Measurements from ENCODE around the gene LRTM2. TPM values are rescaled to one million over a fixed set of nuclear protein-coding genes. Genes with fewer than 3 reads are reported as not detected.

Gene LRTM2
- polyA plus RNA-seq, 3 donors from 2014 or later: not detected

DNA sequence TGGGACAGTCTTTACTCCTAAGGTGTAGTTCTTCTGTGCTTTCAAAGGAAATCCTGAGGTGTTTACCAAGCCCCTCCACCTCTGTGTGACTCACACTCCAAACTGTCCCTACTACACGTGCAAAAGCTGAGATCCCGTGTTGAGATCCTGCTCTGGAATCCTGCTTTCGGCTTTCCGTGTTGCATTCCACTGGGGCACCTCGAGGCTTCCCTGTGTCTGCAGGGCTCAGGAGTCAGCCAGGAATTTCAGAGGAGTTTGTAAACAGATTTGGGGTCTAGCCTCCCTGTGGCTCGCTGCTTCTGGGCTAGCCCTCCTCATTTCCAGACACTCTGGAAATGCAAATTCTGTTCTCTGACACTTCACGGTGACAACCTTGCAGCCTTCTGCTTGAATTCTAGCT is 49.7 kb downstream of the LRTM2 start:
- Mint-ChIP-seq H3K4me3 (no peak overlapping the region), H3K4me1 (no peaks in the 10 kb centered on the region), H3K9me3 (peaks cover 0 to 3% (median 0%) of the 10 kb centered on the region in 6 donors), H3K36me3 (no peaks in the 10 kb centered on the region), H3K27ac (no peak overlapping the region), H3K27me3 (ENCODE audit: low read depth in 3 of 3) (peaks cover 0 to 23% (median 9%) of the 10 kb centered on the region in 3 donors)
- no peak for DNase-seq

GRCh38 chr12:1870998-1871917 is 50.9 kb downstream of the LRTM2 start:
- no peak for DNase-seq
- Mint-ChIP-seq H3K4me3 (no peak overlapping the region), H3K27ac (peak overlapping the region in 1 of 6 donors; percentile 23), H3K27me3 (ENCODE audit: low read depth in 3 of 3) (peaks cover 0 to 16% (median 5%) of the 10 kb centered on the region in 3 donors), H3K4me1 (no peaks in the 10 kb centered on the region), H3K36me3 (no peaks in the 10 kb centered on the region), H3K9me3 (peaks cover 0 to 3% (median 0%) of the 10 kb centered on the region in 6 donors)

DNA sequence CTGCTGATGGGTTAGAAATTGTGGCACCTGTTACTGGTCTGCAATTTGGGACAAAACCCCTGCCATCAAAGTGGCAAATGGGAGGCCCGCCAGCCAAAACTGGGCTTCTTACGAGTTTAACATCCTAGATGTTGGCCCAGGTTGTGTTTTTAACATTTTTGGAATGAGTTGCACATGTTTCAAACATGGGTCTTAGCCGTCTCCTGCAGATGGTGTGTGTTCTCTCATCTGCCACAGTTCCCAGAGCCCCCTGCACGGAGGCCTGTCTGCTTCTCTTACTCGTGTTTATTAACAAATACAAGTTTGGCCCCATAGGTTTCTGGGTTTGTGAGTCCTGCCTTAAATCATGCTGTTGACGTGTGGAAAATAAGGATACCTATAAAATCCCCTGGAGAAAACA is 51.6 kb downstream of the LRTM2 start:
- H3K36me3 Mint-ChIP-seq: no peaks in the 10 kb centered on the region
- peaks cover 0 to 3% (median 0%) of the 10 kb centered on the region in 6 donors for H3K9me3 Mint-ChIP-seq
- H3K27me3 Mint-ChIP-seq (ENCODE audit: low read depth in 3 of 3): peaks cover 0 to 15% (median 5%) of the 10 kb centered on the region in 3 donors
- DNase-seq: no peak
- no peak overlapping the region for H3K4me3 Mint-ChIP-seq
- H3K4me1 Mint-ChIP-seq: no peaks in the 10 kb centered on the region
- no peak overlapping the region for H3K27ac Mint-ChIP-seq

GRCh38 chr12:1872448-1872847 is 52.1 kb downstream of the LRTM2 start:
- H3K27ac Mint-ChIP-seq: no peak overlapping the region
- peaks cover 0 to 3% (median 0%) of the 10 kb centered on the region in 6 donors for H3K9me3 Mint-ChIP-seq
- no peaks in the 10 kb centered on the region for H3K4me1 Mint-ChIP-seq
- no peaks in the 10 kb centered on the region for H3K36me3 Mint-ChIP-seq
- H3K27me3 Mint-ChIP-seq (ENCODE audit: low read depth in 3 of 3): peaks cover 0 to 12% (median 5%) of the 10 kb centered on the region in 3 donors
- H3K4me3 Mint-ChIP-seq: no peak overlapping the region
- no peak for DNase-seq

DNA sequence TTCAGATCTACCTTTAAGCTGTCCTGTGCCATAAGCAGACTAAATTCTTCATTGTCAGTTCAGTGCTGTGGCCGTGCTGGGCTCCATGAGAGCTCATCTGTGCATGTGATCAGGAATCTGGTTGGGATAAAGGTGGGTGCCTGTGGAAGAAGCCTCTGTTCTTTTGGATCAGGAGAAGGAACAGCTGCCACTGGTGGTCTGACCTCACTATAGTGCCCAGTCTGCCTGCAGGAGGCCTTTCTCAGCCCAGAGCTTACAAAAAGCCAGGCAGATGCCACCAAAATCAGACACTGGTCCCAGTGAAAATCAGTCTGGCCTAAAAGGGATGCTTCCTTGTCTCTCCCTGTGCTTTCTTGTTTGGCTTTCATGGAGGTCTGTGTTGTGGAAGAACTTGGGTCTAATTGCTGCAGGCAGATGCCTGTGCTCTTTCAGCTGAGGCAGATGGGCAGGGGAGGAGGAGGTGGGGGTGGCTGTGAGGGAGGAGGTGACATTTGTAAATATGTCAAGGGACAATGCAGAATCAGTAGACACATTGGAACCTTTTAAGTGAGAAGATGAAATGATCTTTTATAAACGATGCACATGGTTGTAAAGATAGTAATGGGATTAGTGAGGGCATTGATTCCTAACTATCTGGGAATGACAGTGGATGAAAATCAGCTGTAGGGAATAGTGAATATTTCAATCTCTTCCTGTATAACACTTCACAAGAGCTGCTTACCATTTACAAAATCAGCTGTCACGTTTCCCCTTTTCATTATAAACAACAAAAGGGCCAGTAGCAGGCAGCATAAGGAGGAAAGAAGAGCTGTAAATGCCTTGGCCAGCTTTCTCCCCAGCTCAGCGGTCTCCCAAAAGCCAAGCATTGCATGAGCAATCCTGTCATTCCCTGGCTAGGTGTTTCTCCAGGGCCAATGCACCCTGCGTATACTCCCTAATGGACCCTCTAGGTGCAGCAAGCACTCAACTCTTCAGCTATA is 53.5 kb downstream of the LRTM2 start:
- no peaks in the 10 kb centered on the region for H3K36me3 Mint-ChIP-seq
- no peak overlapping the region for H3K4me3 Mint-ChIP-seq
- peaks cover 0 to 8% (median 3%) of the 10 kb centered on the region in 3 donors for H3K27me3 Mint-ChIP-seq (ENCODE audit: low read depth in 3 of 3)
- H3K27ac Mint-ChIP-seq: no peak overlapping the region
- no peak for DNase-seq
- H3K4me1 Mint-ChIP-seq: no peaks in the 10 kb centered on the region
- no peaks in the 10 kb centered on the region for H3K9me3 Mint-ChIP-seq

DNA sequence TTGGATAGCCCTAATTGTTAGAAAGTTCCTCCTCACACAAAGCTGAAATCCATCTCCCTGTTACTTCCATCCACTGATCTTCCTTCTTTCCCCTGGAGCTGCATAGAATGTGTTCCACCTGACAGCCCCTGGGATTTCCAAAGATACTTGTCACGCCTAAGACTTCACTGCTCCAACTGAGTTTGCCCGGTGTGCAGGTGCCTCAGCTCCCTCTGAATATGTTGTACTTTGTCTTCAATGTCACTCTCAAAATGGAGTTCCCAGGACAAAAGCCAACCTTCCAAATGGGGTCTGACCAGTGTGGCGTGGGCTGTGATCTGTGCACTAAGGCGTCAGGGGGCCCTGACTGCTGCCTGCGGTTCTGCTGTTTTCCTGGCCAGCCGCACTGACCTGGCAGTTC is 55.2 kb downstream of the LRTM2 start:
- H3K9me3 Mint-ChIP-seq: no peaks in the 10 kb centered on the region
- H3K4me1 Mint-ChIP-seq: no peaks in the 10 kb centered on the region
- peaks cover 0 to 5% (median 0%) of the 10 kb centered on the region in 3 donors for H3K27me3 Mint-ChIP-seq (ENCODE audit: low read depth in 3 of 3)
- no peak overlapping the region for H3K4me3 Mint-ChIP-seq
- no peak overlapping the region for H3K27ac Mint-ChIP-seq
- no peaks in the 10 kb centered on the region for H3K36me3 Mint-ChIP-seq
- no peak for DNase-seq

DNA sequence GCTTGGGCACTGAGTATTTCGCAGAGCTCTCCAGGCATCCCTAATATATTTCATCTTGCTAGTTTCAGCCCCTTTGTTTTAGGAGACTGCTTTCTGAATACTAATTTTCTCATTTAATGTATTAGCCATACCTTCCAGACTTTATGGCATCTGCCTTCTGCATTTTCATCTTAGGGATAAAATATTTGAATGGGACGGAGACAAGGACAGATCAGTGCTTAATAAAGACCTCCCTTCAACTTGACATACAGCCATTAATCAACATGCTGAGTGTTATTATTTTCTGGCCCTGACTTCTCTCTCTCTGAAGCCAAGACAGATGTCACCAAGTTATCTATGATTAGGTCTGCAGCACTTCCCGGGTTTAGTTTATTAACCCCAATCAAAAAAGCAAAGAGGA is 55.7 kb downstream of the LRTM2 start:
- Mint-ChIP-seq H3K4me3 (no peak overlapping the region), H3K27ac (no peak overlapping the region), H3K9me3 (no peaks in the 10 kb centered on the region), H3K27me3 (ENCODE audit: low read depth in 3 of 3) (peaks cover 0 to 5% (median 0%) of the 10 kb centered on the region in 3 donors), H3K4me1 (no peaks in the 10 kb centered on the region), H3K36me3 (no peaks in the 10 kb centered on the region)
- DNase-seq: no peak

DNA sequence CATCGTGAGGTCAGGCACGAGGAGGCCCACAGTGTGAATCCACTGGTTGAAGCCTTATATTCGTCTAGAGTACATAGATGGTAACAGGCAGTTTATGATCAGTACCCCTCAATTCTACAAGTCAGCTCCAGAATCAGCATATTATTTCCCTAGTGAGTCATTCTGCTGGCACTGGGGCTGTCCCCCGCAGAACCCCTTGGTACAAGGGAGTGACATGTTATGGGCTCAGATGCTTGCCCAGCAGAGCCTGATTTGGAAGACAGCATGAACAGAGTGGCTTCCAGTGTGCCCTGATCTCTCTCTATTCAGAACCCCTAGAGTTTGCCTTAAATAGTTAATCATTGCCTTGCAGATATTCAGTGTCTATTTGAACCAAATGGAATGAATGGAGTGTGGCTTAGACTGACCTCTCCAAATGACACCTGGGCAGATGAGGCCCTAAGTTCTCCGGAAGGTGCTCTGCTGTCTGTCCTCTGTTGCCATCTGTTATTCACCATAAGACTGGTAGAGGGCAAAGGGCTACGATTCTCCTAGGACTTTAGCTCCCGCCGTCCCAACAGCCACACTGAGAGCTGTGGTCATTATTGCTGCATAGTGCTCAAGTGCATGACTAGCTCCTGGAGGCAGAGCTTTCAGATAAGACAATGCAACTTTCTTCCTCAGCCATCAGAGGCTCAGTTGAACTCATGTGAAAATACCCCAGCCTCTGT is 57.0 kb downstream of the LRTM2 start:
- no peak for DNase-seq
- H3K27ac Mint-ChIP-seq: no peak overlapping the region
- H3K27me3 Mint-ChIP-seq (ENCODE audit: low read depth in 3 of 3): peaks cover 0 to 5% (median 0%) of the 10 kb centered on the region in 3 donors
- H3K9me3 Mint-ChIP-seq: no peaks in the 10 kb centered on the region
- no peaks in the 10 kb centered on the region for H3K36me3 Mint-ChIP-seq
- H3K4me1 Mint-ChIP-seq: no peaks in the 10 kb centered on the region
- H3K4me3 Mint-ChIP-seq: no peak overlapping the region

DNA sequence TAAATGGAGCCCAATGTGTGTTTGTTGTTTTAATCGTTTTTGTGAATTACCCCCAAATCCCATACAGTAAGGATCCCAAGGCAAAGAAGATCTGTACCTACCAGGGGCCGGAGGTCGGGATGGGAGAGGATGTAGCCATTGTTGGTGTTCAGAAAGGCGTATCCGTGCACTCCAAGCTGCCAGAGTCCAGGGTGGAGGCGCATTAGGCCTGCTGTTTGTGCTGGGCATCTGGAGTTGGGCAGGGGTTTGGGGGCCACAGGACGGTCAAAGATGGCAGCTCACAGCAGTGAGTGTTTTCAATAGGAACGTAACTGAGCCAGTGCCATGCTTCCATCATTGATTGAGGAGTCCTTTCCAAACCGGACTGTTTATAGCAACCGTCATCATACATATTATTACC is 57.8 kb downstream of the LRTM2 start:
- DNase-seq: no peak
- H3K27me3 Mint-ChIP-seq (ENCODE audit: low read depth in 3 of 3): peaks cover 0 to 3% (median 0%) of the 10 kb centered on the region in 3 donors
- no peaks in the 10 kb centered on the region for H3K4me1 Mint-ChIP-seq
- no peak overlapping the region for H3K27ac Mint-ChIP-seq
- no peaks in the 10 kb centered on the region for H3K36me3 Mint-ChIP-seq
- H3K4me3 Mint-ChIP-seq: no peak overlapping the region
- no peaks in the 10 kb centered on the region for H3K9me3 Mint-ChIP-seq

DNA sequence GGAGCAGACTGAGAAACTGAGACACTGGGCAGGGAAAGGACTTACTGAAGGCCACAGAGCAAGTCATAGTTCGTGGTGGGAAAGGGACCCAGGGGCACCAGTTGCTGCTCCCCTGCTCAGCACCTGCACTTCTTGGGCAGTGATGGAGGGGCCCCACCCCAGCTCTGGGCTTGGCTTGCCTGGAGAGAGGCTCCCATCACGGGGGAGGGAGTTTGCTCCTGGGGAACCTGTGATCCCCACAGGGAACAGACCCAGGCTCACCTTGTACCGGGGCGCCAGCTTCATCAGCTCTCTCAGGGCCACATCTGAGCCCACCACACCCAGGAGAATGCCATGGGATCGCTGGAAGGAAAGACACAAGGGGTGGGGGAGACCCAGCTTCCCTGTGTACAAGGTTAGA is 58.3 kb downstream of the LRTM2 start:
- H3K36me3 Mint-ChIP-seq: no peaks in the 10 kb centered on the region
- H3K9me3 Mint-ChIP-seq: no peaks in the 10 kb centered on the region
- no peak for DNase-seq
- H3K27me3 Mint-ChIP-seq (ENCODE audit: low read depth in 3 of 3): peaks cover 0 to 3% (median 2%) of the 10 kb centered on the region in 3 donors
- no peak overlapping the region for H3K27ac Mint-ChIP-seq
- no peak overlapping the region for H3K4me3 Mint-ChIP-seq
- H3K4me1 Mint-ChIP-seq: no peaks in the 10 kb centered on the region

- Mint-ChIP-seq H3K27ac (no peak overlapping the region), H3K27me3 (ENCODE audit: low read depth in 3 of 3) (peaks cover 0 to 3% (median 2%) of the 10 kb centered on the region in 3 donors), H3K4me3 (no peak overlapping the region), H3K9me3 (no peaks in the 10 kb centered on the region), H3K36me3 (no peaks in the 10 kb centered on the region), H3K4me1 (no peaks in the 10 kb centered on the region)
- DNase-seq: no peak
These were observed 59.3 kb downstream of the LRTM2 start for GRCh38 chr12:1879633-1880032.

DNA sequence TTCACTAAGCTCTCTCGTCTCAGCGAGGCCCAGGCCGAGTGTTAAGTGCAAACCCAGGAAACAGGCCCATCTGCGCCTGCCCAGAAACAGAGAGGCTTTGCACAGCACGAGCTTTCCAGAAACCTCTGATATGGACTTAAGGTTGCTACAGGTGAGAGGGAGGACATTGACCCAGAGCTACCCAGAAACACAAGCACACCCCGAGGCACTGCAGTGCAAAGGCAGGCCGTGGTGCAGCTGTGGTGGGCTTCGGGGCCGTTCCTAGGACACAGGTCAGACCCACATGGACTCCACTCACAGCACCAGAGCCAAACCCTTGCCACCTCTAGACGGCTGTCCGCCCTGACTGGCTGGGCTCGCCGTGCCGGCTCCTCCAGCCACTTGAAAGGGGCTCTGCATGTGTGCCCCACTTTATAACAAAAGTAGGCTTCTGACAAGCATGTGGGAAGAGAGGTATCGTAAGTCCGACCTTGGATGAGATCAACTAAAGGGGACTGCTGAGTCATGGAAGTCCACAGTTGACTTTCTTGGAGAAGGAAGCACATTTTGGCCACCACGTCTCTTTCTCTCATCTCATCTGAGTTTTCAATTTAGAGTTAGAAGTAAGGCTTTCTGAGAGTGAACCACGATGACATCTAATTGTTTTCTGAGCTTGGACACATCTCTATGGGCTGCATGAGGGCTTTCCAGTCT is 59.9 kb downstream of the LRTM2 start:
- Mint-ChIP-seq H3K27ac (no peak overlapping the region), H3K27me3 (ENCODE audit: low read depth in 3 of 3) (peaks cover 0 to 3% (median 2%) of the 10 kb centered on the region in 3 donors), H3K36me3 (no peaks in the 10 kb centered on the region), H3K4me3 (no peak overlapping the region), H3K4me1 (no peaks in the 10 kb centered on the region), H3K9me3 (no peaks in the 10 kb centered on the region)
- no peak for DNase-seq

GRCh38 chr12:1880876-1881275 is 60.5 kb downstream of the LRTM2 start:
- Mint-ChIP-seq H3K27ac (no peak overlapping the region), H3K27me3 (ENCODE audit: low read depth in 3 of 3) (peaks cover 0 to 3% (median 2%) of the 10 kb centered on the region in 3 donors), H3K4me1 (no peaks in the 10 kb centered on the region), H3K9me3 (no peaks in the 10 kb centered on the region), H3K4me3 (no peak overlapping the region), H3K36me3 (no peaks in the 10 kb centered on the region)
- no peak for DNase-seq

All from immature natural killer cell (primary cell).